CD4-positive, alpha-beta T cell treated with Interleukin-21 for 1 hour (primary cell): ENCODE data around the gene DCN.

ENCODE experiments used
- DNase-seq: peaks from one replicate; pipeline ENCODE4 v3.0.0-alpha.2; 2020

The DCN gene

GRCh38 chr12:91183551-91183950, 934 bp upstream of the DCN start:
- DNase-seq = no peak

GRCh38 chr12:91180582-91181395, 1.8 kb downstream of the DCN start:
- no peak for DNase-seq

GRCh38 chr12:91179966-91180561, 2.6 kb downstream of the DCN start:
- no peak for DNase-seq

GRCh38 chr12:91179315-91179714, 3.3 kb downstream of the DCN start:
- no peak for DNase-seq

- no peak for DNase-seq
Observed at GRCh38 chr12:91178781-91179180, 3.8 kb downstream of the DCN start.

GRCh38 chr12:91178139-91178561, 4.5 kb downstream of the DCN start:
- DNase-seq = no peak

GRCh38 chr12:91177381-91177780, 5.2 kb downstream of the DCN start:
- no peak for DNase-seq

- DNase-seq = no peak
Observed at GRCh38 chr12:91176915-91177314, 5.7 kb downstream of the DCN start.

GRCh38 chr12:91176358-91176757, 6.3 kb downstream of the DCN start:
- no peak for DNase-seq

- DNase-seq = no peak
Observed at GRCh38 chr12:91173124-91173523, 9.5 kb downstream of the DCN start.

- DNase-seq = no peak
Observed at GRCh38 chr12:91172096-91172495, 10.5 kb downstream of the DCN start.

- DNase-seq = no peak
Observed at GRCh38 chr12:91171476-91171875, 11.1 kb downstream of the DCN start.

GRCh38 chr12:91163116-91163515, 19.5 kb downstream of the DCN start:
- DNase-seq = no peak

- no peak for DNase-seq
Observed at GRCh38 chr12:91161009-91161408, 21.6 kb downstream of the DCN start.

- DNase-seq = no peak
Observed at GRCh38 chr12:91155990-91156389, 26.6 kb downstream of the DCN start.

GRCh38 chr12:91154131-91154530, 28.5 kb downstream of the DCN start:
- DNase-seq = no peak

GRCh38 chr12:91144053-91144452, 38.6 kb downstream of the DCN start:
- DNase-seq = no peak

GRCh38 chr12:91143206-91143605, 39.4 kb downstream of the DCN start:
- no peak for DNase-seq

GRCh38 chr12:91142221-91142631, 40.4 kb downstream of the DCN start:
- DNase-seq = no peak

GRCh38 chr12:91140026-91140931, 42.3 kb downstream of the DCN start:
- no peak for DNase-seq

GRCh38 chr12:91139286-91139685, 43.3 kb downstream of the DCN start:
- no peak for DNase-seq

- no peak for DNase-seq
Observed at GRCh38 chr12:91138337-91138920, 44.2 kb downstream of the DCN start.

GRCh38 chr12:91133871-91134270, 48.7 kb downstream of the DCN start:
- DNase-seq = no peak
